Measurements from ENCODE around the gene FAM131A.

FAM131A gene

GRCh38 chr3:184345317-184346144 lies 8.1 kb downstream of the FAM131A start:
- TF ChIP-seq CTCF (IDR thresholded peaks at IDR 0.05) = peak; percentile 45
- Mint-ChIP-seq H3K36me3 (ENCODE audit: low read depth) (peaks cover 12% of the 10 kb centered on the region), H3K27me3 (ENCODE audit: low read depth, poor library complexity) (peaks cover 4% of the 10 kb centered on the region), H3K4me3 (peak overlapping the region; percentile 58), H3K27ac (peak overlapping the region; percentile 58), H3K4me1 (peaks cover 11% of the 10 kb centered on the region), H3K9me3 (no peaks in the 10 kb centered on the region)
- DNase-seq = peak; percentile 48

- no peaks in the 10 kb centered on the region for H3K9me3 Mint-ChIP-seq
- H3K4me3 Mint-ChIP-seq = no peak overlapping the region
- DNase-seq = no peak
- H3K4me1 Mint-ChIP-seq = peaks cover 20% of the 10 kb centered on the region
- H3K36me3 Mint-ChIP-seq (ENCODE audit: low read depth) = peaks cover 17% of the 10 kb centered on the region
- TF ChIP-seq CTCF (IDR thresholded peaks at IDR 0.05) = no peak
- peaks cover 4% of the 10 kb centered on the region for H3K27me3 Mint-ChIP-seq (ENCODE audit: low read depth, poor library complexity)
- no peak overlapping the region for H3K27ac Mint-ChIP-seq
Observed at GRCh38 chr3:184346480-184347190, 9.2 kb downstream of the FAM131A start.

- H3K4me1 Mint-ChIP-seq = peaks cover 28% of the 10 kb centered on the region
- peaks cover 15% of the 10 kb centered on the region for H3K36me3 Mint-ChIP-seq (ENCODE audit: low read depth)
- no peaks in the 10 kb centered on the region for H3K9me3 Mint-ChIP-seq
- DNase-seq = no peak
- peaks cover 7% of the 10 kb centered on the region for H3K27me3 Mint-ChIP-seq (ENCODE audit: low read depth, poor library complexity)
- no peak overlapping the region for H3K4me3 Mint-ChIP-seq
- H3K27ac Mint-ChIP-seq = peak overlapping the region; percentile 84
- no peak for TF ChIP-seq CTCF (IDR thresholded peaks at IDR 0.05)
Observed at GRCh38 chr3:184347321-184348056, 10.1 kb downstream of the FAM131A start.

GRCh38 chr3:184348057-184348382 lies 10.6 kb downstream of the FAM131A start:
- no peaks in the 10 kb centered on the region for H3K9me3 Mint-ChIP-seq
- peaks cover 12% of the 10 kb centered on the region for H3K36me3 Mint-ChIP-seq (ENCODE audit: low read depth)
- DNase-seq = no peak
- H3K4me3 Mint-ChIP-seq = no peak overlapping the region
- peaks cover 30% of the 10 kb centered on the region for H3K4me1 Mint-ChIP-seq
- TF ChIP-seq CTCF (IDR thresholded peaks at IDR 0.05) = no peak
- H3K27ac Mint-ChIP-seq = no peak overlapping the region
- peaks cover 7% of the 10 kb centered on the region for H3K27me3 Mint-ChIP-seq (ENCODE audit: low read depth, poor library complexity)

- no peaks in the 10 kb centered on the region for H3K9me3 Mint-ChIP-seq
- H3K36me3 Mint-ChIP-seq (ENCODE audit: low read depth) = peaks cover 12% of the 10 kb centered on the region
- no peak for TF ChIP-seq CTCF (IDR thresholded peaks at IDR 0.05)
- no peak for DNase-seq
- peaks cover 30% of the 10 kb centered on the region for H3K4me1 Mint-ChIP-seq
- peaks cover 7% of the 10 kb centered on the region for H3K27me3 Mint-ChIP-seq (ENCODE audit: low read depth, poor library complexity)
- H3K4me3 Mint-ChIP-seq = no peak overlapping the region
- H3K27ac Mint-ChIP-seq = no peak overlapping the region
Observed at GRCh38 chr3:184349563-184350470, 12.4 kb downstream of the FAM131A start.

Measured in nephron progenitor cell (in vitro differentiated cells).